Raji (cell line): ENCODE data around the gene CAST.

Experiments used
- POLR2A ChIP-seq: IDR thresholded peaks from 2 replicates; pipeline ENCODE4 v1.6.1; 2011; ENCODE audit warnings: low read depth, low read length, control low read depth; ENCODE audit not compliant: insufficient read depth

CAST gene

DNA sequence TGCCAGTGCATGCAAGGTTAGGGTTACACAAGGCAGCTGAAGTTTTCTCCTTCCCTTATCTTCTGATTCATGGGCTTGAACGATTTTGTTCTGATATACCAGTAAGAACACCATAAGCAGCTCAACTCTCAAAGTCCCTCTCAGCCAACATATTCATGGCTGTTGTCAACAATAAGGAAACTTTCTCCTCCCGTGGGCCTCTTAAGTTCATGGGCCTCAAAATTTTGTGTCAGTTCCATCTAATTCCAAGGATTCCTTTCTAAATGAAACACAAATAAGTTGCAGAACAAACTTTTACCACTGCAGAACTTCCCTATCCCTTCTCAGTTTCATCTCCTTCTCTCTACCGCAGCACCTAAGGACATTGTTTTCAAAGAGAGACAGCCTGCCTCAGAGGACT is 23.6 kb upstream of the CAST start:
- no peak for TF ChIP-seq POLR2A

GRCh38 chr5:96640696-96641095 is 21.5 kb upstream of the CAST start:
- no peak for TF ChIP-seq POLR2A

DNA sequence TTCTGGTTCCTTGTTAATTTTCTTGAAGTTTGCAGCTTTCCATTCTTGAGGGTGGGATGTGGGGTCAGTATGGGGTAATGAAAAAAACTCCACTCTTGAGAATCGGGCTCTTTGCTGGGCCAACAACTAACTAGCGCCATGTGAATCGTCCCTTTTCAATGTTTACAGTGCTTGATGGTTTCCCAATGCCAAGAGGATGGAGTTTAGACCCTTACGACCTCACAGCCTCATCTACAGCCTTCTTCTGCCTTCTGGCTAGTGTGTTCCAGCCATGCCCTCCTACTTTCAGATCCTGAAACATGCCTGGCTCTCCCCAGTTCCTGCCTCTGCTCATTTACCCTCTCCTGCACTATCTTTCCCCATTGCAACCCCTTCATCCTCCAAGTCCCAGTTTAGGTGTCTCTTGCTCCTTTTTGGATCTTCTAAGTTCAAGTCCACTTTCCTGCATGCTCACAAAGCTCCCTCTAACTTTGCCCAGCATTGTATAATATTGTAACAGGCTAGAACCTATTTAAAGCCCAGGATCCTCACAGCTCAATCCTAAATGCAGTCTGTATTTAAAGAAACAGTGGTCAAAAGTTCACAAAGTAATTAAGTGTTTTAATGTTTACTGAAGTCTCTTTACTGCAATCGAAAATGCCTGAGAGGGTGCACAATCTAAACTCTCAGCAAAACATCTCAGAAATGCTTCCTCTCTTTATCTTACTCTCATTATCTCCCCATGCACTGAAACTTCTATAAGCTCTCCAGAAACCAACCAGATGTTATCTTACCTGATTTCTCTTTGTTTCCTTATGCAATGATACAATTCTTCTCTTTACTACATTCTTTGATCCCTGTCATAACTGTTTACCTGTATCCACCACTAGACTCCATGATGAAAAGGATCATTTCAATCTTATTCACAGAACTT is 20.6 kb upstream of the CAST start:
- no peak for TF ChIP-seq POLR2A

DNA sequence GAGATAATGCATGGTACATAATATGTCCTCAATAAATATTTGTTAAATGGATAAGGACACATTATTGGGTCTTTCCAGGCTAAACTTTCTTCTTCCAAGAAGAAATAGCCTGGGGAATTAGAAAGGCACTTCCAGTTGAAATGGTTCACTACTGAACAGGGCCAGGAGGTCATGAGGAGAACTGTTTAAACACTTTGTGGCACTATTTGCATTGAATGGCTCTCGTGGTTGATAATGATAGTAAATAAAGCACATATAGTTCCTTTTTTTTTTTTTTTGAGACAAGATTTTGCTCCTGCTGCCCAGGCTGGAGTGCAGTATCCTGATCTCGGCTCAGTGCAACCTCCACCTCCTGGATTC is 19.9 kb upstream of the CAST start:
- no peak for TF ChIP-seq POLR2A

- no peak for TF ChIP-seq POLR2A
Measured at GRCh38 chr5:96645091-96645490, 17.1 kb upstream of the CAST start.

GRCh38 chr5:96648023-96648422 is 14.2 kb upstream of the CAST start:
- TF ChIP-seq POLR2A = no peak

- TF ChIP-seq POLR2A = no peak
Measured at GRCh38 chr5:96648593-96648992, 13.6 kb upstream of the CAST start.

DNA sequence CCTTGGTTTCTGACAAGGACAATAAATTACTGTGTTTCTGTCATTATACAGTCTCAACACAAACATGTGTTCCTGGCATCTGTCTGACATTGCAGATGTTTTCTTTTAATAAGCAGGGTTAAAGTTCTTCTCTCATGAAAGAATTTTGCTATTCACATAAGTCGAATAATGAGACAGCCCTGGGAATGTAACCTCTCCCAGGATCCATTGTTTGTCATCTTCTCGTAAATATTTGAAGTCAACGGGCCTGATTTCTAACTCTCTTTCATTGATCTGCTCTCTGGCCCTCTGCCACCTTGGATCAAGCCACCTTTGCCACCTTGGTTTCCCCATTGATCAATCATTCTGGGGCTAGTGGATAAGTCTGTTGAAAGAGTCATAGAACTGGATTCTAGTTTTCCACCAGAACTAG is 12.9 kb upstream of the CAST start:
- no peak for TF ChIP-seq POLR2A

DNA sequence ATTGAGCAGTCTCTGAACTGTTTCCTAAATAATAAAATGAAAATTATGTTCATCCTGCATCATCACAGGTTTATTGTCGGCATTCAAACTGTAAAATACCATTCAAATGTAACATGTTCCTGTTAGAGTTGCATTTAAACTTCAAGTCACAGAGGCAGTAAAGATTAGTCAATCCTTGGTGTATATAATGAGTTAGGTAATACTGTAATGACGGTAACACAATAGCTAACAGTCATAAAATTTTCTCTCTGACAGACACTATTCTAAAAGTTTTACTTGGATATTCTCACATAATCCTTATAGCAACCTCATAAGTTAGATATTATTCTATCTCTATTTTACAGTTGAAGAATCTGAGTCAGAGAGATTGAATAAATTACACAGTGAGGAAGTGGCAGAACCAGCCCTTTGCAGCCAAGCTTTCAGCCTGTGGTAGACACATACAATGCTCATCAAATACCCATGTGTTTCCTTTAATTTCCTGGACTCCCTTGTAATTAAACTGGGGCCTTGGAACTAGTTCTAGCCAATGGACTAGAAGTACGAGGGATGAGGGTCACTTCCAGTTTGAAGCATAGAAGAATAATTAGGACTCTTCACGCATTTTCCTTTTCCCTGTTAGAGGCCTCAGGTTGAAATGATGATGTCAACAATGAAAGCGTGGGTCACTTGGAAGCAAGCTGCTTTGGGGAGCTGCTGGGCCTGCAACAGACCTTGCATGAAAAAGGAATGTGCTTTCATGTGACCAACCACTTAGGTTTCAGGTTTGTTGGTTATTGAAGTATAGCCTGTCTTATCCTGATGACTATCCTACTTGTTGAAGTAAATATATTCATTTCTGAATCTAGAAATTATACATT is 12.3 kb upstream of the CAST start:
- TF ChIP-seq POLR2A = no peak

DNA sequence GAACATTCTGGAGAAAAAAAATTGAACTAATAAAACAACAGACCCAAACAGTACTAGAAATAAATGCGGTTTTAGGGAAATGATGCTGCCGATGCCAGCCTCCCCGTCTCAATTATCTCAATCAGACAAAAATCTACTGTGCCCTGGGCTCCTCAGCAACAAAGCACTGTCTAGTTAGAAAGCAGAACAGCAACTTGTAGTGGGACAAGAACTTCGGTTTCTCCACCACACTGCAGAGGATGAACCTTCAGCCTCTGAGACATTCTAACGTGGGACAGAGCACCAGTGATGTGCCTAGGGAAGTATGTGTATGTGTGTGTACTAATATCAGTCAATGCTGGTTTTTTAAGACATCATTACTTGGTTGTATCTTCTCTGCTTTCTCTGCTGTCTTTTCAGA is 11.1 kb upstream of the CAST start:
- TF ChIP-seq POLR2A = no peak

GRCh38 chr5:96651948-96652753 is 10.0 kb upstream of the CAST start:
- TF ChIP-seq POLR2A = no peak

GRCh38 chr5:96652769-96653454 is 9.3 kb upstream of the CAST start:
- no peak for TF ChIP-seq POLR2A

DNA sequence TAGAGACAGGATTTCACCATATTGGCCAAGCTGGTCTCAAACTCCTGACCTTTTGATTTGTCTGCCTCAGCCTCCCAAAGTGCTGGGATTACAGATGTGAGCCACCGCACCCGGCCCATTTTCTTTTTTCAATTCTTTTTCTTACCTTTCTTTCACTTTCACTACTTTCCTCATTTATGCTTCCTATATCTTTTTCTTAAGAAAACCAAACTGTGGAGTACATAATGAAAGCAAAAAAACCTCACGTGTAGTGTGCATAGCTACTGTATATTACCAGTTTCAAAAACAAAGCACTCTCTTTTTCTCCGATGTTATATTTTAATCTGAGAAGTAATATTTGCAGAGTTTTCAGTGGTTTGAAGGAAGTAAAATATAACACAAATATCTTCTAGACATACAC is 8.0 kb upstream of the CAST start:
- no peak for TF ChIP-seq POLR2A

DNA sequence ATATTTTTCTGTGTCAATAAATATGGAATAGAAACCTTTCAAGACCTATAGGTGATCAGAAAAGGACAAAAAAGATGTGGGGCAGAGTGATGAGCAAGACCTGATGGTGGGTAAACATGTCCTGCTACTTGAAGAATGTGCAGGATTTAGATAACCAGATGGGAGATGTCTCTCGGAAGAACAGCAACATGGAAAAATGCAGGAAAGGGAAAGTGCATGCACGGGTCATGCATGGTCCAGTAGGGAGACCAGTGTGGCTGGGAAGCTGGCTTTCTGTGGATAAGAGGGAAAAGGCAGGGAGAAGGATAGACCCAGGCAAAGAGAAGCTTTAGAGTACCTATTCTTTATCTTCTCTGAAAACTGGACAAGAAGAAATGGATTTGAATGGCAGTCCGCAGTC is 7.1 kb upstream of the CAST start:
- no peak for TF ChIP-seq POLR2A

GRCh38 chr5:96655506-96655905 is 6.7 kb upstream of the CAST start:
- TF ChIP-seq POLR2A = no peak

DNA sequence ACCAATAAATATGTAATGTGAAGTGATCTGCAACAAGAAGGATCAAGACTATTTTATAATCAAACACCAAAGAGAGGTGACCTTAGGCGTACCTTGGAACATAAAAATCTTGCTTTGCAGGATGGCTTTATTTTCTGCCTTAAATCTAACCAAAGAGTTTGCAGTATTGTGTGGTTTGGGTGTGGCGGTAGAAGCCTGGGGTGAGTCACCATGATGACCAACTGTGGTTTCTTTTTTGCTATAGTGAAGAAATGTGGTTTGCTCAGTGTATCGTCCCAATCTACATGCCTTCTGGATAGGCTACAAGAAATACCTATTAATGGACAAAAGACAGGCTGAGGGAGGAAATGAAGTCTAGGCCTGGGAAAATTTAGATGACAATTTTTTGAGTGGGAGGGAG is 5.1 kb upstream of the CAST start:
- no peak for TF ChIP-seq POLR2A
